GM18517 (cell line): ENCODE results near the gene KAZN.

Source experiments
- ATAC-seq: cut with Tn5 transposase; IDR thresholded peaks from one replicate; pipeline ENCODE4 v1.9.1; 2021; ENCODE audit warnings: mild to moderate bottlenecking, moderate library complexity; ENCODE audit not compliant: unreplicated experiment

The KAZN gene

DNA sequence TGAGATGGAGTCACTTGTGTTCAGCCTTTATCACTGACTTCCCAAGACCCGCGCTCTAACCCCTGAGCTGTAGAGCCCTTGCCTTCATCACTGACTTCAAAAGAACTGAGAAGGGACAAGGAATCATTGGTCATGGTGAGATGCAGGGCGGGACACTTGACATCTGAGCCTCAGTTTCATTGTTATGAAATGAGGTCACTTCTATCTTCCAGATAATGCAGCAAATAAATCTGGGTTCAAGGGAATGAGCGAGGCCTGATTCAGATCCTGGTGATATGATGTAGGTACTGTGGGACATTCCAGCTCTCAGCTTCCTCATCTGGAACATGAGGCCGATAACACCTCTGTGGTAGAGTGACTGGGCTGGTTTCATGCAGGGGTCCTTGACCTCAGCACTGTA, 13.8 kb downstream of the KAZN start:
- no peak for ATAC-seq

DNA sequence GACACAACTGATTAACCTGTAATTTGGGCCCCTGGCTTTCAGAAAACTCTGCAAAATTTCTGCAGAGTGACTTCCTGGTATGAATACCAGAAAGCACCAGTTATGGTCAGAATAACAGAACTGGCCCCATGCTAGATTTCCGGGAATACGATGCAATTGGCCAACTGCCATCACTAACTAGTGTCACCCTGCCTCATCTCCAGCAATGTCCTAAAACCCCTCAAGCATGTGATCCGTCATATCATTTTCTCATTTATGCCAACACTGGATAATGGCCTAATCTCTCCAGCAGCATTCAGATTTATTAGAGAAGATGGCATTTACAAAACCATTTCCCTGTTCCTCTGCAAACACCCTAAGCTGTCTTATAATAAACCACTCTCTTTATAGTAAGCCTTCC, 15.4 kb downstream of the KAZN start:
- no peak for ATAC-seq

DNA sequence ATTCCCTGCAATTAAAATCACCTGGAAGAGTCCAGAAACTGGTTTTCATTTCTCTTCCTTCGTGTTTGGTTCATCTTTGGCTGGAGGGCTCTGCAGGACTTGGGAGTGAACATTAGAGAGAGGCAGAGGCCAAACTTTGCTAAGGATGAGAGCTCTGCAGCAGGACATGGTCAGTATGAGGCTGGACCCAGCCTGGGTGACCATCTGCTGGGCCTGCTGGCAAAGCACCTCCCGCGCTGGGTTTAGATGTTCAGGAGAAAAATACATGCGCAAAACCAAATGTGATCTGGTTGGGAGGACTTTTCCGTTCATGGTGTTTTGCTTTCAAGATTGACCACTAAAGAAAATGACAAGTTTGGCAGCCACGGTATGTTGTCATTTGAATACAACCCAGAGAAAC, 15.9 kb downstream of the KAZN start:
- ATAC-seq, result no peak

DNA sequence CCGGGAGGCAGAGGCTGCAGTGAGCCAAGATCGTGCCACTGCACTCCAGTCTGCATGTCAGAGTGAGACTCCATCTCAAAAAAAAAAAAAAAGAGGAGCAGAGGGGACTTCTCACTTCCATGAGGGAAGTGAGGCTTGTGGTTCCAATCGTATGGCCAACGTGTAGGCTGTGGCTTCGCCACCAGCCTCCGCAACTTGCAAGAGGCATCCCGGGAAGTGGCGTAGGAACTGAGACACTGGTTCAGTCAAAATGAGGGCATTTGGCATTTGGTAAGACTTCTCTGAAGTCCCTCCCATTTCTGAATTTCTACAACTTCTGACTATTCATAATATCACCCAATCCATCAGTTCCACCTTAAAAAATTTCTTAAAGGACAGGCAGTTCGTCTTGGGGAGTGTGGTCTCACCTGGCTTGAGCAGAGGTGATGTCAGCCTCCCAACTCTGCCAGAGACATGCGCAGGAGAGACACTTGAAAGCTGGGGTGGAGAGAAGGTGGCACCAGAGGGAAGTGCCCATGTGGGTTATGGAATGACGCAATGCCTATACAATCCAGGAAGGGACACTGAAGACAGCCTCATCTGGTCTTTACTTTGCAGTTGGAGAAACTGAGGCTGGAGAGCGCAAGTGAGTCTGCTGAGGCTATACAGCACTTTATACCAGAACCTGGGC, 17.2 kb downstream of the KAZN start:
- ATAC-seq, result no peak

DNA sequence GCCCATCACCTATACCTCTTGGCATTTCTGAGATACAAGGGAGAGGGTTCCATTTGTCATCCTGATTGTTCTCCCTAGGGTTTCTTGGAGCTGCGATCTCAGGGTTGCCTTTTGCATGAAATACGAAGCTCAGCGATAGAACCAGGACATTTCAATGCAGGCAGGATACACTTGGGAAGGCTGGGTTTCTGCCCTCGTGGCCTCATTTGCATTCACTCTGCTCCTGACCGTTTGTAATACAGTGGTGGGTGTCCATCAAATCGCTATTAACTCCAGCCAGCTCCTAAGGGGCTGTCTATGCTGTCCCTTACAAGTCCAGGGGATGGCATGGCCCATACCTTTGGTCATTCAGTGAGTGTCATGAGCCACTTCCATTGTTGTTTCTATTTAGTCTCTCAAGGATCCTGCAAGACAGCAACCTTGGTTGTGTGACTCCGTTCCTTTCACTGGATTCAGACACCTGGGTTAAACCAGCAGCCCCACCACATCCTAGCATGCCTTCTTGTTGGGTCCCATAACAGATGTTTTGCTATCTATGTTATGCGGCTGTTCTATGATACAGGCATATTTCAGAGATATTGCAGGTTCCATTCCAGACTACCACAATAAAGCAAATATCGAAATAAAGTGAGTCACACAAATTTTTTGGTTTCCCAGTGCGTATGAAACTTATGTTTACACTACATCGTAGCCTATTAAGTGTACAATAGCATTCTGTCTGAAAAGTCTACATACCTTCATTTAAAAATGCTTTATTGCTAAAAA, 18.3 kb downstream of the KAZN start:
- no peak for ATAC-seq

DNA sequence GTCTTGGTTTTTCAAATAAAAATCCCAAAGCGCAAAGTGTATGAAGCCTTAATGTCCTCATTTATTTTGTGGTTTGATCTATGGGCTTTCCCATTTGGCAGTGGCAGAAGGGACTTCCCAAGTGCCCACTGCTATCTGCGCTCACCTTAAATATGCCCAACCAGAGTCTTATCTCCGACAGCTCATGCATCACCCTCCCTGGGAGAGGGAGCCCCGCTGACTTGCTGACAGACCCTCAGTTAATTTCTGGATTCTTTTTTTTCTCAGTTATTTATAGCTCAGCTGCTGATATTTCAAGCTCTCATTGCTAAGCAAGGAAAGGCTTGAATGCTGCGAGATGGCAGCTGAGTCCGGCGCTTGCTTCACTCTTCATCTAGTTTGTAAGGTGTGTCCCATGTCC, 19.3 kb downstream of the KAZN start:
- ATAC-seq, result no peak

DNA sequence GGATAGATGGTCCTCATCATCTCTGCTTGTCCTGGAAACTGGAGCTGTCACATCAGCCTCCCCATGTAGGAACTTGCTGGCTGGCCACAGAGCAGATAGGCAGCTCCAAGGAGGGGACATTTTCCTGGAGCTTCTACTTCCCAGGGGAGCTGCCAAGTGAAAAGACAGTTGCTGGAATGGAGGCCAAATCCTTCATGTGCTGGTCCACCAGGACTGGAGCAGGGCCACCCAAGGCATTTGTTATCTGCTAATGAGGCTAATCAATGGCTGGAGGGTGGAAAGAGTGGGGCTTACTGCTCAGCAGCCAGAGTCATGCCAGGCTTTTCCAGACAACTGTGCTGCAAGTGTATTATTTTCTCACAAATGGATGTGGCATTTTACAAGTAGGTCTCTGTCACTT, 22.5 kb downstream of the KAZN start:
- ATAC-seq, result no peak

DNA sequence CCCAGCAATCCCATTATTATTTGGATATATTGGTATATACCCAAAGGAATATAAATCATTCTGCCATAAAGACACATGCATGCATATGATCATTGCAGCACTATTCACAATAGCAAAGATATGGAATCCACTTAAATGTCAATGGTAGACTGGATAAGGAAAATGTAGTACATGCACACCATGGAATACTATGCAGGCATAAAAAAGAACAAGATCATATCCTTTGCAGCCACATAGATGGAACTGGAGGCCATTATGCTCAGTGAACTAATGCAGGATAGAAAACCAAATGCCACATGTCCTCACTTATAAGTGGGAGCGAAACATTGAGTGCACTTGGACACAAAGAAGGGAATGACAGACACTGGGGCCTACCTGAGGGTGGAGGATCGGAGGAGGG, 24.6 kb downstream of the KAZN start:
- ATAC-seq, result no peak

DNA sequence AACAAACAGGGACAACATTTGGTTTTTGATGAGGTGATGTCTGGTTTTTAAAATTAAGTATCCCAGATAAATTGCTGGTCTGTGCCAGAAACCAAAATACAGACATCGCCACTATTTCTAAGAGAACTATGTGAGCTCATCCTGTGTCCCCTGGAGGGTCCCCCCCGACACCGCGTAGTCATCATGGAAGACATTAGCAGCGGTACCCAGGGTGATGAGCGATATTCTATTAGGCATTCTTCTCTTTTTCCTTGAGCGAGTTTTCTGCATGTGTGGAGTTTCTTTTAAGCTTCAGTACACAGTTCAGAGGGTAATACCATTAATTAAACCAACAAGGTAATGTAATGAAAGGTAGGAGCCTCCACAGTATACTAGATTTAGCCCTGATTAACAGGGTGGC, 26.5 kb downstream of the KAZN start:
- no peak for ATAC-seq

DNA sequence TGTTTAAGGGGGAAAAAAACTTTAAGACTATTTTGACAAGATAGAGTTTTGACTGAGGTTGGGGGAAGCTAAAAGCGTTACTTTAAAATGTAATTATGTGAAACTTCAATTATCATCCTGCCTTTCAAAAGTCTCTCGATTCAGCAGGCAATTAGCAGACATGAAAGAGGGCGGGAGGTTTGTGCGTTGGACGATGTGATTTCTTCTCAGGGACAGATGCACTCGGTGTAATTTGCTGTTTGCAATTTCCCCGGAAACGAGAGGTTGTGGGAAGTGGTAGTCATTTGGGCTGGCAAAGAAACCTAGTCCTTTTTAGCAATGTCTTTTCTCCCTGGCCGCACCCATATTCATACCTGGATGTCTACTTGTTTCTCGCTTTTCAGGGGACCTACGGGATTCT, 27.1 kb downstream of the KAZN start:
- no peak for ATAC-seq

DNA sequence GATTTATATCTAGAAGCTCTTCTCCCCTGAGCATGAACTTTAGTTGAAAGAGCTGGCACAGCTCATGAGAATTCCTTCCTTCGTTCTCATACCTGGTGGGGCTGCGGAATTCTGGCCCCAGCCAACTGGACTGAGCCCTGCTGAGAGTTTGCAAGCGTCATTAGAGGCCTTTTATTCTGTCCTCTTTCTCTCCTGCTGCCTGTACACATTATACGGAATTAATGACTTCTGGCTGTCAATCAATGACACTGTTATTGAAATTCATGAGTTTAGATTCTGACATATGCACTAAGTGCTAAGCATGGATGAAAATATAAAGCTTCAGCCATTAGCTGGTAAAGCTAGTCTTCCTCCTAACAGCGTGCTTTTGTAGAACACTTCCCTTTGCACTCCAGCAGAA, 27.5 kb downstream of the KAZN start:
- no peak for ATAC-seq

DNA sequence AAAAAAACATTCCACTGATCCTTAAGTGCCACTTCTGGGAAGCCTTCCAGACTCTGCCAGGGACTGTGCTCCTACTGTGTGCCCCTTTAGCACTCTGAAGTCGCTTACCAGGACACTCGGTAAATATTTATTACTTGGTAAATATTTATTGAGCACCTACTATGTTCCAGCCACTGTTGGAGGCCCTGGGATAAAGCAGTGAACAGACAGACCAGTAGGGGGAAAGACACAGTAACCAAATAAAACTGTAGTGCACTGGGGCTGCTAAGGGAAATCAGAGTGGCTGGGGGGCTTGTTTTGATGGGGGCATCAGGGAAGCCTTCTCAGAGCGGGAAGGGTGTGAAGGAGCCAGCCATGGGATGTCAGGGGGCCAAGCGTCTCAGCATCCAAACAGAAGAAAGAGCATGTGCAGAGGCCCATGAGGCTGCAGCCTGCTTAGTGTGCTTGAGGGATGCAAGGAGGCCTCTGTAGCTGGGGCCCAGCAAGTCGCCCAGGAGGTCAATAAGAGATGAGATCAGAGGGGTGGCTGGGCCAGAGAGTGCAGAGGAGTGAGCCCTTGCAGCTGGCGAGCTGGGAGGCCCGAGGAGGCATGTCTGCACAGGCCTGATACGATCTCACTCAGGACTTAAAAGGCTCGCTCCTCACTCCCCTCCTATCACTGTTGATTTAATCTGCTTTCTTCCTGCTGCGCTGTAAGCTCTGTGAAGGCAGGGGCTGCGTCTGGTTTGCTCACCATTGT, 28.6 kb downstream of the KAZN start:
- no peak for ATAC-seq

DNA sequence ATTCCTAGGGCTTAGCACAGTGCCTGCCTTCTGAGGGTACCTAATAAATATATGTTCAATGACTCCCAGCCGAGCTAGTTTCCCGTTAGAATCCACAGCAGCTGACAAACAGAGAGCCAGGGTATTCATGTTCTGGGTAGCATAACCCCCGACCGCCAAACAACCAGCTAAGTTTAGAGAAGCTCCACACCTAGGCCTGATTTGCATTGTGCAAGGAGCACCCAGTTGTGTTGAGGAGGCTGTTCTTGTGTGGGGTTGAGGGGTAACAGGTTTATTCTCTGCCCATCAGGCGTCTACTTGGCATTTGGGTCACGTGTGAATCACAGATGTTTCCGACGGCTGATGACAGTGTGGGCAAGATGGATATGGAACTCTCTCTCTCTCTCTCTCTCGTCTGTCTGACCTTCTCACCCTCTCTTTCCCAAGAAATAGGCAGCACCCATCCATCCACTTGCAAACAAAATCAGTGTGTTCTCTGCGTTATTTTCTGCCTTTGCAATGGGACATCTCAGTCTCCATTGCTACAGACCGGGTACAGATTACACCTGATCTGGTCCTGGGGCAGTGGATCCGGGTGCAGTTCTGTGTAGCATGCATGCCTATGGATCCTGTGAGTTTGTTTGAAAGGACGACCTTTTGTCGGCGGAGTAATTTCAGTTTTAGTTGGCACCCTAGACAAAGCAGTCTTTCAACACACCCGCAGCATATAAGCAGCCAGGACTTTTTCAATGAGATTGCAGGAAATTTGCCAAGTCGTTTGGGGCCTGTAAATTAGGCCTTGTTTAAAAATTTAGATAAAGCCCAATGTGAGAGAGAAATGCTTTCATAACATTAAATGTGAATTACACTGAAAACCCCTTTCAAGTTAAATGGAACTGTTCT, 29.4 kb downstream of the KAZN start:
- no peak for ATAC-seq

DNA sequence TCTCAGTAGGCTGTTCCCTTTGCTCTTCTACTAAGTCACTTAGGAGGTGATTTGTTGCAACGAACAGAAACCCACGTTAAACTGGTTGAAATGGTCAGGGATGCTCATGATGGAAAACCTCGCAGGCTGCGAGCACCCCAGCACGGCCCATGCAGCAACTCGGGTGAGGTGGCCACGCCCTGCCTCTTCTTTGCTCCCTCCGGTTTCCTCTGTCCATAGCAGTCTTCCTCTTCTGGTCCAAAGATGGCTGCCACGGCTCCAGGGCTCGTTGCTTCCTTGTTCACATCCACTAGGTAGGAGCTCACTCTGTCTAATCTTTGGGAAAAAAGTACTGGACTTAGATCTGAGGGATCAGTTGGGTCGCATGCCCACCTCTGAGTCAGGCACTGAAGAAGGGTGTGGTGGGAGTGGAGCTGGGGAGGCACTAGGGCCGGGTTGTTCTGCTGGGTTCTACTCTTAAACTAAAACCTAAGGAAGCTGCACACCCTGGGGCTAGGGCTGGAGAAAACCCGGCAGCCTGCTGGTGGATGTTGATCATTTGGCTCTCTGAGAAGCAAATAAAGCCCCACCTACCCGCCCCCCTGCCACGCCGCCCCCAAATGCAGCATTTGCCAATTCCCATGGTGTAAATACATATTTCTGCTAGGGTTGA, 31.0 kb downstream of the KAZN start:
- ATAC-seq, result no peak

DNA sequence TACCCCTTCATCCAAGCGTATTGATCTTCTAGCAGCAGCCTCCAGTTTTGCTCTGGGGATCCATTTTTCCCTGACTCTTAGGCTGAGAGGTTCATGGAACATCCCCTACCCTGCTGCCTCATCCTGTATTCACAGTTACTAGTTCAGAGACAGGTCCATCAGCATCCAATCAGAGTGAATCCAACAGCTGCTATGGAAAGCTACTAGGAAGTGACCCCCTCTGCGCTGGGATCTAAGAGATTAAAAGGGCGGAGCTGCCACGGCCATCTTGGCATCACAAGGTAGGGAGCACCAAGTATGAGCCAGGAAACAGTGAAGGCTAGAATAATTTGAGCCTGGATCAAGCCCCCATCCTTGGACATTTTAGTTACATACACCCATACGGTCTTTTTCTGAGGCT, 32.5 kb downstream of the KAZN start:
- no peak for ATAC-seq

DNA sequence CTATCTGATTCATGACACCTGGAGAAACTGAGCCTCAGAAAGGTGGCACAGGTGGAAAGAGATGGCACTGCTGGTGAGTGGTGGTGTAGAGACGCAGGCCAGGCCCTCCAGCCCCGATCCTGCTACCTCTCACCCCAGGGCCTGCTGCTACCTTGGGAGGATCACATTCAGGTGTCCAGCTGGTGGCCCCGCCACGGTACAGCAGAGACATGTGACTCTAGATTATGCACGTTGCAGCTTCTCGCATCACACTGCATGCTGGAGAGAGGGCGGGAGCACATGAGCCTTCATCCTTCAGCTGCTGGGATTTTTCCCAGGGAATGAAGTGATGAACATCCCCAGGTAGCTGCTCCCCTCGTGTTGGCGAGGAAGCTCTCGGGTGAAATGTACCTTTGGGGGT, 32.9 kb downstream of the KAZN start:
- ATAC-seq, result no peak

DNA sequence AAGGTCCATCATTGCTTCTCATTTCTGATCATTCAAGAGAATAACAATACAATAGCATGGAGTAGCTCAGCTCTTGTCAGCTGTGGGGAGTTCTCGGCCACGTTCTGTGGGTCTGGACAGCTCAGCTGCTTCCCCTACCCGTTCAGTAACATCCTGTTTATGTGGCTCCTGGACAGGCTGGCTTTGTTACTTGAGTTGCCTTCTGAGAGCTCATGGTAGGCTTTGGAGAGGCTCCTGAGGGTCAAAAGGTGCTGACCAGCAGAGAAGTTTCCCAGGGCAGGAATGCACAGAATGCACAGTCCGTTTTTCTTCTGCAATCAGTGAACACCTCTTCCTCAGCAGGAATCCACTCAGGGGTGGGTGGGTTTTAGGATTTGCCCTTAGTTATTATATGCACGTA, 36.0 kb downstream of the KAZN start:
- ATAC-seq, result no peak

DNA sequence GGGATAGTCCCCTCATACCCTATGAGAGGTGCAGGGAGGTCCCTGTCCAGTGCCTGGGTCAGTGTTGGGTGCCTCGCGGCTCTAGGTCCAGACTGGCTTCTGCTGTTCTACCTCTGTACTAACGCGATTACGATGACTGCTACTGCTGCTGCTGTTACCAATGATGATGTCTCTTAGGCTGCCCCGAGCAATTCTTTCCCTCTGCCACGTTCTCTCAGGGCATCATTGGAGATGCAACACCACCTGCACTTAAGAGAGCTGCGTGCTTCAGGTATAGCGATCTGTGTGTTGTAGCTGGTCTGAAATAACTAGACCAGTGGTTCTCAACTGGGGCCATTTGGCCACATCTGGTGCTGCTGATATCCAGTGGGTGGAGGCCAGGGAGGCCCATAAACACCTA, 36.9 kb downstream of the KAZN start:
- ATAC-seq, result no peak

DNA sequence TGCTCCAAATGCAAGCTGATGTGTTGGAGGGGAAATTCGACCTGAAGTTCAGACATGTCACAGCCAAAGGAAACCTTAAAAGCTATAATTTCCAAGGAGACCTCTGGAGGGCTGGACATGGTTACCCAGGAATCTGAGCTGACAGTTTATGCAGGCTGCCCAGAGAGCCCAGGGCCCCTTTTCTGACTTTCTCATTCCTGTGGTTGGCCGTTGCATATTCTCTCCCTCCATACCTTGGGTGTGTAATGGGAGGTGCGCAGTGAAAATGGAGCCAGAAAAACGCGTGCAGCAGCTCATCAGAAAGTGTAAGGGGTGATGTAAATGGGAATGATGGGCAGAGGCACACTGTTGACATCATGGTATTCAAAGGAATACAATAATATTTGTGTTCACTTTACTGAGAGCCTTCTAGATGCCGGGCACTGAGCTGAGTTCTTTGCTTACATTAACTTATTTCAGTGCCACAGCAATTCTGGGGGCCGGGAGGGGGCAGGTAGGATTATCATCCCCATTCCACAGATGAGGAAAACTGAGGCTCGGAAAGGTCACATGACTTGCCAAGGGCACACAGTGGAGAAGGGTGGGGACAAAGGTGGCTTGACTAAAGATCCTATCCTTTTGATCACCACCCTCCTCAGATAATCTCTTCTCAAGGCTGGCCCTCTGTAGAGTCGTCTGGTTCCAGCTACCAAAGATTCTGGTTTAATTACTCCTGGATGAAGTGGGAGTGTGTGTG, 38.6 kb downstream of the KAZN start:
- no peak for ATAC-seq
